PFSK-1 (cell line): ENCODE results near the gene ETS2.

Source experiments
- FOXP2 ChIP-seq: optimal IDR thresholded peaks from 2 replicates; pipeline ENCODE3; 2011; ENCODE audit warnings: borderline replicate concordance, control low read depth, inconsistent platforms; ENCODE audit not compliant: insufficient read depth; ENCODE audit errors: extremely low read length, extremely low read depth
- POLR2AphosphoS5 ChIP-seq: IDR thresholded peaks from 2 replicates; pipeline ENCODE4 v1.6.1; 2012; ENCODE audit warnings: low read depth, mild to moderate bottlenecking, control low read depth, low read length, moderate library complexity
- SIN3A ChIP-seq: IDR thresholded peaks from 2 replicates; pipeline ENCODE4 v1.6.1; 2012; ENCODE audit warnings: mild to moderate bottlenecking, low read length, moderate library complexity, borderline replicate concordance; ENCODE audit not compliant: insufficient read depth
- TAF1 ChIP-seq: IDR thresholded peaks from 2 replicates; pipeline ENCODE4 v1.6.1; 2012; ENCODE audit warnings: low read length, control low read depth, borderline replicate concordance; ENCODE audit not compliant: insufficient read depth
- TF ChIP-seq, protein P1 (sequence below), 2 experiments: IDR thresholded peaks; 2 replicates each; pipeline versions ENCODE4 v1.6.1 to v1.8.0; 2011 to 2012; ENCODE audit warnings: low read depth in 2 of 2, low read length in 2 of 2, control low read depth in 1 of 2, inconsistent platforms in 1 of 2, mild to moderate bottlenecking in 1 of 2, moderate library complexity in 1 of 2; ENCODE audit not compliant: insufficient read depth in 1 of 2

ETS2 gene

DNA sequence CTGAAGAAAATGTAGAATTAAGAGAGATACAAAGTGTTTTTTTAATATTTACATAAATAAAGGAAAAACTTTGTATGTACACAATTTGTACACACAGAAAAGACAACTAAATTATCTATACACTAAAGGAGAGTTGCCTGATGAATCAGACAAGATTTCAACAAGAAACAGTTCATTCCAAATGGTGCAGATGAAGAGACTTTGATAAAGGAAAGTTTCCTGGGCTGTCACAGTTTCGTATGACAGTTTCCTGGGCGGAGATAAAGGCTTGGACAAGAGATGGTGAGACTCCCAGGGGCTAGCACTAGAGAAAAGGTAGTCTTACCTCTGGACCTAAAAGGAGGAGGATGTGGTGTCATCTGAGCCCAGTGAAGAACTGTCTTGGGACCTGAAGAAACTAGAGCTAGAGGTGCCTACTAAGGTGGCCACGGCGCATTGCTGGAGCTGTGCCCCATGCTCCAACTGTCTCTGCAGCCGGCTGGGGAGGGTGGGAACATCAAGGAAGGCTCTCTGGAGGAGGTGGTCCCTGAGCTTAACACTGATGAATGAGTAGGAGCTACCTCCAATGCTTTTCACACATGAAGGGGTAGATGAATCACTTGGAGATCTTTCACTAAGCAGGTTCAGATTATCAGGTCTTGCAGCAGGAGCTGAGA lies 32.2 kb downstream of the ETS2 start:
- TF ChIP-seq TAF1 (no peak), POLR2AphosphoS5 (no peak), FOXP2 (no peak), SIN3A (no peak)
- TF ChIP-seq, protein P1, sequence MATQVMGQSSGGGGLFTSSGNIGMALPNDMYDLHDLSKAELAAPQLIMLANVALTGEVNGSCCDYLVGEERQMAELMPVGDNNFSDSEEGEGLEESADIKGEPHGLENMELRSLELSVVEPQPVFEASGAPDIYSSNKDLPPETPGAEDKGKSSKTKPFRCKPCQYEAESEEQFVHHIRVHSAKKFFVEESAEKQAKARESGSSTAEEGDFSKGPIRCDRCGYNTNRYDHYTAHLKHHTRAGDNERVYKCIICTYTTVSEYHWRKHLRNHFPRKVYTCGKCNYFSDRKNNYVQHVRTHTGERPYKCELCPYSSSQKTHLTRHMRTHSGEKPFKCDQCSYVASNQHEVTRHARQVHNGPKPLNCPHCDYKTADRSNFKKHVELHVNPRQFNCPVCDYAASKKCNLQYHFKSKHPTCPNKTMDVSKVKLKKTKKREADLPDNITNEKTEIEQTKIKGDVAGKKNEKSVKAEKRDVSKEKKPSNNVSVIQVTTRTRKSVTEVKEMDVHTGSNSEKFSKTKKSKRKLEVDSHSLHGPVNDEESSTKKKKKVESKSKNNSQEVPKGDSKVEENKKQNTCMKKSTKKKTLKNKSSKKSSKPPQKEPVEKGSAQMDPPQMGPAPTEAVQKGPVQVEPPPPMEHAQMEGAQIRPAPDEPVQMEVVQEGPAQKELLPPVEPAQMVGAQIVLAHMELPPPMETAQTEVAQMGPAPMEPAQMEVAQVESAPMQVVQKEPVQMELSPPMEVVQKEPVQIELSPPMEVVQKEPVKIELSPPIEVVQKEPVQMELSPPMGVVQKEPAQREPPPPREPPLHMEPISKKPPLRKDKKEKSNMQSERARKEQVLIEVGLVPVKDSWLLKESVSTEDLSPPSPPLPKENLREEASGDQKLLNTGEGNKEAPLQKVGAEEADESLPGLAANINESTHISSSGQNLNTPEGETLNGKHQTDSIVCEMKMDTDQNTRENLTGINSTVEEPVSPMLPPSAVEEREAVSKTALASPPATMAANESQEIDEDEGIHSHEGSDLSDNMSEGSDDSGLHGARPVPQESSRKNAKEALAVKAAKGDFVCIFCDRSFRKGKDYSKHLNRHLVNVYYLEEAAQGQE (IDR thresholded peaks at IDR 0.05; ENCODE audit: insufficient read depth in 1 of 2, low read depth in 2 of 2, low read length in 2 of 2): no peak

DNA sequence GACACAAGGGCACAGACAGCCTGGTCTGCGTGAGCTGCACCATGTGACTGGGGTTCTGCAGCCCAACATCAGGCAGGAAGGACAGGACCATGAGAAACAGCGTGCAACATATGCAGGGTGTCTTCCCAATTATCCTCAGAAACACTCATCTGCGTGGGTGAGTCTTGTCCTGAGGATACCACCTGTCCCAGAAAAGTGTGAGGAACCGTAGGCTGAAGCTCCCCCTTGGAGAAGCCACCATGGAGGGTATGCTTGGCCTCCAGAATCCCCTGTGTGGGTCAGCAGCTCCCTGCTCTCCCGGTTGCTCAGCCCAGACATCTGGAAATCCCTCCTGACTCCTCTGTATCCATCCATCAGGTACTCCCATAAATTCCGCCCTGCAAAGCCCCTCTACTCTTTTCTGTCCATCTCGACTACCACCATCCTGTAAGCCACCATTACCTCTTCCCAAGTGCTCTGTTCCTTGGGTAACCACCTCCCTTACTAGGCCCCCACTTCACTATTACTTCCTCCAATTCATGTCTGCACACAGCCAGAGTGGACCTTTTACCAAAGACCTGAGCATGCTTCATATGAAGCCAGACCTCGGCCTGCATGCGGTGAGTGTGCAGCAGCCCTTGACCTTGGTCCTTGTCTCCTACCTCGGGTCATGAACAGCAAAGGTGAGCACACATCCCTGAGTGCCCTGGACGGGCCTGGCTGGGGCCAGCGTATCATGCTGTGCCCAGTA lies 33.0 kb downstream of the ETS2 start:
- no peak for TF ChIP-seq TAF1

DNA sequence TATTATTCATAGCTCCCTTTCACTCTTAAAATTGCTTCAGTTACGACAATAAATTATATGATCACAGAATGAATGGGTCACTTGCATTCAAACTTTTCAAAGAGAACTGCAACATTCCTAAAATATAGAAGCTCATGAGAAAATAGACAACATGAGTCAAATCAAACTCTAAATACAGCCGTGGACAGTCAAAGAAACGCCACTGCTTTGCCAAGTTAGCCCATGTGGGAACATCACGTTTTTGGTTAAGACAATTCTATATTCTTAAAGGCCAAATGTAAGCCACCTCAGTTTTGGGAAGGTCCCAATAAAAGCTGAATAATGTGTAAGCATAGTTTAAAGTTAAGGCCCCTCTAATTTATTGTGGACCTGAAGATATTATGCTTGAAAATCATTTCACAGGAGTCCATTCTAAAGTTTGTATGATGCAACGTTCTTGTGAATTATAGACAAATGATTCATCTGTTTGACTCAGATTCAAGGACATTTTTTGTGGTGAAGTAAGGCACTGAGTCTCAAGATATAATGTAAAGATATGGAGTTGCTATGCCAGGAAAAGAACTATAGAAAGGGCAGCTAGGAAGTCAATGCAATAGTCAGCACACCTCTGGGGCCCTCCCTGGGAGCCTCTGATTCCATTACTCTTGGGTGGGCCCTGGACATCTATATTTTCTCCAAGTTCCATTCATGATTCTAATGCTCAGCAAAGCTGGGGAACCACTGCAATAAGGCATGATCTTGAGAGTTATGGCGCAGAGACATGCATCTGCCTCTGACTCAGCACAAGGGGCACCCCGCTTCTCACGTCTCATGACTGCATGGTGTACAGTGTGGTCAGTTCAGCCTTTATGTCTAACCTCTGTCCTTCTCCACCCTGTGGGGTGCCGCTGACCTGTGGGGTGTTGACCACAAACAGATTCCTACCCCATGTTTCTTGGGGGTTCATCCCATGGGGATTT lies 33.9 kb downstream of the ETS2 start:
- TF ChIP-seq SIN3A (no peak), FOXP2 (no peak), TAF1 (no peak), POLR2AphosphoS5 (no peak)
- TF ChIP-seq, protein P1 (IDR thresholded peaks at IDR 0.05; ENCODE audit: insufficient read depth in 1 of 2, low read depth in 2 of 2, low read length in 2 of 2): no peak

DNA sequence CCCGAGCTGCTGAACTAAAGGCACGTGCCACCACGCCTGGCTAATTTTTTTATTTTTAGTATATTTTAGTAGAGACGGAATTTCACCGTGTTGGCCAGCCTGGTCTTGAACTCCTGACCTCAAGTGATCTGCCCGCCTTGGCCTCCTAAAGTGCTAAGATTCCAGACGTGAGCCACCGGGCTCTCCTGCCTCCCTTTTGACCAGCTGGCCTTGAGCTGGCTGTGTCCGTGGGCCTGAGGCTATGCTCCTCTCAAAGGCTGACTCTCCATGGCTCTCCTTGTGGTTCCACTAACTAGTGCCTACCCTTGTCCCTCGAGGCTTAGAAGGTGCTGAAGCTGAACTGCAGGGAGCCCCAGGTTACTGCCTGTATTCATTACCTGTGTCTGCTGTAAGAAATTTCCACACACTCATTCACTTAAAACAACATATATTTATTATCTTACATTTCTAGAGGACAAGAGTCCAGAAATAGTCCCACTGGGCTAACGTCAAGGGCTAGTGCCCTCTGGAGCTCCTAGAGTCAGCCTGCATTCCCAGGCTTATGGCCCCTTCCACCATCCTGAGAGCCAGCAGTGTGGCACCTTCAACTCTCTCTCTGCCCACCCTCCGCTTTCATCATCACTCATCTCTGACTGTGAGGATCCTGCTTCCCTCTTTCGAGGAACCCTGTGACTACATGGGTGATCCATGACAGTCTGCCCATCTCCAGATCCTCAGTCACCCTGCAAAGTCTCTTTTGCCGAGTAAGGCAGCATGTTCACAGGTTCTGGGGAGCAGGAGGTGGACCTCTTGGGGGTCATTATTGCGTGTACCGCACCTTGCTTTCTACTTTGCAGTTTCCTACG lies 34.9 kb downstream of the ETS2 start:
- TF ChIP-seq, protein P1 (IDR thresholded peaks at IDR 0.05; ENCODE audit: insufficient read depth in 1 of 2, low read depth in 2 of 2, low read length in 2 of 2): no peak
- TF ChIP-seq SIN3A (no peak), FOXP2 (no peak), POLR2AphosphoS5 (no peak), TAF1 (no peak)

DNA sequence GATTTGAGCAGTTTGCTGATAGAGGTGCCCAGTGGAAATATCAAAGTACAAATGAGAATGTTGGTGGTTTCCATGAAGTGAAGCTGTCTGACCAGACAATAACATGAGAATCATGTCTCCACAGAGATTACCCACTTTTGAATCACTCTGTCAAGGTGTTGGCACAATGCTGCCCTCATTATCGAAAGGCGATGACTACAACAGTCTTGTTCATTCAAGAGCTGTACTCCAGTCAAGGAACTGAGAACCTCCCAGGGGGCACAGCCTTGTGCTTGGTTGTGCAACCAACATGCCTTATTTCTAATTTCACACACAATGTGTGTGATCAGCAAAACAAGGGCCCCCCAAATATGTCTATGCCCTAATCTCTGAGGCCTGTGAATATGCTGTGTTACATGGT lies 35.7 kb downstream of the ETS2 start:
- no peak for TF ChIP-seq POLR2AphosphoS5
